GM23338 (cell line): ENCODE measurements around the gene EXOC6B. TPM values are rescaled to one million over a fixed set of nuclear protein-coding genes. Genes with fewer than 3 reads are reported as not detected.

Experiments
- ATAC-seq: fragments of 200-7000 bp; cut with Tn5 transposase; 3 replicates; pipeline ENCODE4 v1.9.1; 2020
- DNase-seq: peaks from one replicate; pipeline ENCODE4 v3.0.0-alpha.2; 2015; ENCODE audit warnings: low spot score
- H2AFZ ChIP-seq: fragments of 200-600 bp; sonication (generic); 2 replicates; pipeline ENCODE4 v1.8.0; 2016; ENCODE audit warnings: antibody characterized with exemption, mild to moderate bottlenecking, moderate library complexity
- H3F3A ChIP-seq: fragments of 200-600 bp; sonication (generic); replicated peaks from 2 replicates; pipeline ENCODE4 v1.8.0; 2017; ENCODE audit warnings: antibody characterized with exemption, mixed run types, low read depth
- H3K27ac ChIP-seq: fragments of 200-600 bp; sonication (generic); 2 replicates; pipeline ENCODE4 v1.6.1; 2016; ENCODE audit warnings: low read depth
- H3K27me3 ChIP-seq: fragments of 200-600 bp; sonication (generic); 2 replicates; pipeline ENCODE4 v1.8.0; 2016; ENCODE audit warnings: mild to moderate bottlenecking, mixed run types, moderate library complexity; ENCODE audit not compliant: insufficient read depth
- H3K36me3 ChIP-seq: fragments of 200-600 bp; sonication (generic); 2 replicates; pipeline ENCODE4 v1.8.0; 2016; ENCODE audit warnings: mild to moderate bottlenecking; ENCODE audit not compliant: insufficient read depth
- H3K4me1 ChIP-seq: fragments of 200-600 bp; sonication (generic); 2 replicates; pipeline ENCODE4 v1.8.0; 2016; ENCODE audit warnings: mild to moderate bottlenecking, moderate library complexity; ENCODE audit not compliant: insufficient read depth
- H3K4me2 ChIP-seq: fragments of 200-600 bp; sonication (generic); 2 replicates; pipeline ENCODE4 v1.7.1; 2017; ENCODE audit warnings: mixed run types
- H3K4me3 ChIP-seq: fragments of 200-600 bp; sonication (generic); 2 replicates; pipeline ENCODE4 v1.6.1; 2016; ENCODE audit warnings: mixed run types
- H3K79me2 ChIP-seq: fragments of 200-600 bp; sonication (generic); replicated peaks from 2 replicates; pipeline ENCODE4 v1.8.0; 2017; ENCODE audit warnings: mild to moderate bottlenecking; ENCODE audit not compliant: insufficient read depth
- H3K9me2 ChIP-seq: fragments of 200-600 bp; sonication (generic); 2 replicates; pipeline ENCODE4 v1.8.0; 2017; ENCODE audit not compliant: insufficient read depth
- H4K20me1 ChIP-seq: fragments of 200-600 bp; sonication (generic); replicated peaks from 2 replicates; pipeline ENCODE4 v1.8.0; 2017; ENCODE audit warnings: mild to moderate bottlenecking; ENCODE audit not compliant: insufficient read depth
- H3K27ac Mint-ChIP-seq: 2 replicates; pipeline ENCODE4 v1.8.0; 2020; ENCODE audit warnings: inconsistent platforms, mild to moderate bottlenecking, moderate library complexity, mixed read lengths
- H3K27me3 Mint-ChIP-seq: 3 replicates; pipeline ENCODE4 v1.8.0; 2022; ENCODE audit warnings: low read depth, mild to moderate bottlenecking, moderate library complexity, mixed read lengths, inconsistent platforms; ENCODE audit not compliant: insufficient read depth, poor library complexity
- H3K36me3 Mint-ChIP-seq: 3 replicates; pipeline ENCODE4 v1.8.0; 2021; ENCODE audit warnings: low read depth, mild to moderate bottlenecking, inconsistent platforms, moderate library complexity, mixed read lengths
- H3K4me1 Mint-ChIP-seq: 3 replicates; pipeline ENCODE4 v1.8.0; 2020; ENCODE audit warnings: mild to moderate bottlenecking, inconsistent platforms, mixed read lengths
- H3K4me3 Mint-ChIP-seq: 3 replicates; pipeline ENCODE4 v1.8.0; 2021; ENCODE audit warnings: moderate library complexity, mild to moderate bottlenecking, inconsistent platforms, mixed read lengths
- H3K9me3 Mint-ChIP-seq: 3 replicates; pipeline ENCODE4 v1.8.0; 2020; ENCODE audit warnings: moderate library complexity, mild to moderate bottlenecking, inconsistent platforms, mixed read lengths
- CREB1 ChIP-seq: fragments of 250-450 bp; sonication (Bioruptor Pico); IDR thresholded peaks from 2 replicates; pipeline ENCODE4 v1.5.0; 2020; ENCODE audit warnings: low read depth, mild to moderate bottlenecking, moderate library complexity
- ETS1 ChIP-seq: IDR thresholded peaks from 2 replicates; pipeline ENCODE4 v1.6.1; 2016; ENCODE audit warnings: antibody characterized with exemption
- EZH2 ChIP-seq: fragments of 200-600 bp; sonication (generic); IDR thresholded peaks from one replicate; pipeline ENCODE4 v1.8.0; 2017; ENCODE audit warnings: antibody characterized with exemption, mild to moderate bottlenecking, low read depth; ENCODE audit not compliant: unreplicated experiment
- EZH2phosphoT487 ChIP-seq: fragments of 200-600 bp; sonication (generic); IDR thresholded peaks from one replicate; pipeline ENCODE4 v1.8.1; 2018; ENCODE audit warnings: antibody characterized with exemption; ENCODE audit not compliant: unreplicated experiment
- JUNB ChIP-seq: IDR thresholded peaks from one replicate; pipeline ENCODE4 v1.6.1; 2016; ENCODE audit warnings: antibody characterized with exemption; ENCODE audit not compliant: unreplicated experiment
- NANOG ChIP-seq: IDR thresholded peaks from 2 replicates; pipeline ENCODE4 v1.6.1; 2016; ENCODE audit warnings: antibody characterized with exemption, borderline replicate concordance
- REST ChIP-seq: IDR thresholded peaks from one replicate; pipeline ENCODE4 v1.6.1; 2018; ENCODE audit warnings: antibody characterized with exemption; ENCODE audit not compliant: unreplicated experiment
- STAT1 ChIP-seq: IDR thresholded peaks from one replicate; pipeline ENCODE4 v1.6.1; 2016; ENCODE audit warnings: antibody characterized with exemption; ENCODE audit not compliant: unreplicated experiment
- ZNF114 ChIP-seq: fragments of 250-450 bp; sonication (Bioruptor Pico); IDR thresholded peaks from 2 replicates; pipeline ENCODE4 v1.5.0; 2020; ENCODE audit warnings: mild to moderate bottlenecking, moderate library complexity
- ZNF462 ChIP-seq: fragments of 250-450 bp; sonication (Bioruptor Pico); IDR thresholded peaks from 2 replicates; pipeline ENCODE4 v1.5.0; 2020; ENCODE audit warnings: mild to moderate bottlenecking, moderate library complexity
- polyA plus RNA-seq: library from polyadenylated mRNA; unstranded; fragments of >200 nt; fragmentation: Nextera tagmentation; extraction: Ambion mirVana; gene quantifications from 2 replicates; pipeline ENCODE4 v1.2.1, GENCODE V29; 2016
- total RNA-seq: library from RNA; depleted of rRNA; stranded (reverse); fragments of >200 nt; shearing (Covaris generic); gene quantifications from 2 replicates; pipeline ENCODE4 v1.2.3, GENCODE V29; 2014

The EXOC6B gene
- total and polyA plus RNA-seq, 2 experiments from 2014 or later: 7.2 to 45.9 TPM

GRCh38 chr2:72363406-72363805, 462.4 kb downstream of the EXOC6B start (continued):
- no peak for TF ChIP-seq ZNF462 (CRISPR knock-in tag)
- no peak for TF ChIP-seq EZH2phosphoT487
- no peak for TF ChIP-seq ZNF114
- TF ChIP-seq STAT1: no peak

- no peak for DNase-seq
- no peaks in the 10 kb centered on the region for H4K20me1 ChIP-seq
- H3K79me2 ChIP-seq: no peaks in the 10 kb centered on the region
- Mint-ChIP-seq H3K27ac (no peak overlapping the region), H3K9me3 (no peaks in the 10 kb centered on the region), H3K4me1 (peaks cover 12% of the 10 kb centered on the region), H3K36me3 (no peaks in the 10 kb centered on the region), H3K4me3 (no peak overlapping the region), H3K27me3 (no peaks in the 10 kb centered on the region)
- H3K36me3 ChIP-seq: no peaks in the 10 kb centered on the region
- ATAC-seq: no peak
- no peaks in the 10 kb centered on the region for H3K27me3 ChIP-seq
- H3K4me2 ChIP-seq: no peak overlapping the region
- TF ChIP-seq JUNB: no peak
- no peaks in the 10 kb centered on the region for H3K4me1 ChIP-seq
- no peaks in the 10 kb centered on the region for H3K9me2 ChIP-seq
- no peak overlapping the region for H3K4me3 ChIP-seq
- H2AFZ ChIP-seq: no peak overlapping the region
- no peaks in the 10 kb centered on the region for H3F3A ChIP-seq
- H3K27ac ChIP-seq: no peak overlapping the region
These were observed 463.1 kb downstream of the EXOC6B start for GRCh38 chr2:72362733-72363132.

GRCh38 chr2:72361521-72361920, 464.3 kb downstream of the EXOC6B start:
- peaks cover 4% of the 10 kb centered on the region; the same call in 2 of the 3 replicates for H3K4me1 Mint-ChIP-seq
- no peak for TF ChIP-seq REST
- no peak for TF ChIP-seq JUNB
- TF ChIP-seq ETS1: no peak
- TF ChIP-seq EZH2: no peak
- no peak for TF ChIP-seq NANOG
- no peak for TF ChIP-seq EZH2phosphoT487
- no peak for TF ChIP-seq STAT1
- no peak for TF ChIP-seq CREB1

More at GRCh38 chr2:72361521-72361920, 464.3 kb downstream of the EXOC6B start:
- no peaks in the 10 kb centered on the region for H4K20me1 ChIP-seq
- no peak overlapping the region for H3K4me3 ChIP-seq
- ATAC-seq (no peak), DNase-seq (no peak)
- Mint-ChIP-seq H3K27me3 (no peaks in the 10 kb centered on the region), H3K4me3 (no peak overlapping the region), H3K27ac (no peak overlapping the region), H3K36me3 (no peaks in the 10 kb centered on the region), H3K9me3 (no peaks in the 10 kb centered on the region)
- H3K9me2 ChIP-seq: no peaks in the 10 kb centered on the region
- no peak overlapping the region for H2AFZ ChIP-seq
- H3K4me2 ChIP-seq: no peak overlapping the region
- H3K27ac ChIP-seq: no peak overlapping the region
- no peaks in the 10 kb centered on the region for H3F3A ChIP-seq
- no peaks in the 10 kb centered on the region for H3K4me1 ChIP-seq
- no peaks in the 10 kb centered on the region for H3K79me2 ChIP-seq
- H3K36me3 ChIP-seq: no peaks in the 10 kb centered on the region
- no peaks in the 10 kb centered on the region for H3K27me3 ChIP-seq
